ENCODE data around the gene SYCE3.

- TF ChIP-seq, protein P1, sequence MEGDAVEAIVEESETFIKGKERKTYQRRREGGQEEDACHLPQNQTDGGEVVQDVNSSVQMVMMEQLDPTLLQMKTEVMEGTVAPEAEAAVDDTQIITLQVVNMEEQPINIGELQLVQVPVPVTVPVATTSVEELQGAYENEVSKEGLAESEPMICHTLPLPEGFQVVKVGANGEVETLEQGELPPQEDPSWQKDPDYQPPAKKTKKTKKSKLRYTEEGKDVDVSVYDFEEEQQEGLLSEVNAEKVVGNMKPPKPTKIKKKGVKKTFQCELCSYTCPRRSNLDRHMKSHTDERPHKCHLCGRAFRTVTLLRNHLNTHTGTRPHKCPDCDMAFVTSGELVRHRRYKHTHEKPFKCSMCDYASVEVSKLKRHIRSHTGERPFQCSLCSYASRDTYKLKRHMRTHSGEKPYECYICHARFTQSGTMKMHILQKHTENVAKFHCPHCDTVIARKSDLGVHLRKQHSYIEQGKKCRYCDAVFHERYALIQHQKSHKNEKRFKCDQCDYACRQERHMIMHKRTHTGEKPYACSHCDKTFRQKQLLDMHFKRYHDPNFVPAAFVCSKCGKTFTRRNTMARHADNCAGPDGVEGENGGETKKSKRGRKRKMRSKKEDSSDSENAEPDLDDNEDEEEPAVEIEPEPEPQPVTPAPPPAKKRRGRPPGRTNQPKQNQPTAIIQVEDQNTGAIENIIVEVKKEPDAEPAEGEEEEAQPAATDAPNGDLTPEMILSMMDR (conservative IDR thresholded peaks at IDR 0.05; ENCODE audit: low read depth, low read length): no peak
- no peak for TF ChIP-seq EZH2 (IDR thresholded peaks at IDR 0.05; ENCODE audit: borderline replicate concordance, low read depth, low read length, poor library complexity, severe bottlenecking)
Observed at GRCh38 chr22:50609599-50609998, 46.9 kb upstream of the SYCE3 start.
